B cell (primary cell): ENCODE results near the gene IKZF3. TPM values are rescaled to one million over a fixed set of nuclear protein-coding genes. Genes with fewer than 3 reads are reported as not detected.

Experiments
- ATAC-seq: fragments of 200-7000 bp; cut with Tn5 transposase; one replicate; pipeline ENCODE4 v1.10.0; 2021; ENCODE audit warnings: low read depth, mild to moderate bottlenecking, moderate number of reproducible peaks, moderate library complexity
- CTCF ChIA-PET: fragments of 350-600 bp; sonication (Branson Sonifier 250); formaldehyde crosslinking; loops from one replicate; lab custom pipeline; 2021; ENCODE audit warnings: antibody characterized with exemption, inconsistent platforms; lab: Charles Lee
- POLR2A ChIA-PET: fragments of 350-600 bp; sonication (Branson Sonifier 250); formaldehyde crosslinking; loops from one replicate; lab custom pipeline; 2021; ENCODE audit warnings: antibody characterized with exemption; lab: Charles Lee
- DNase-seq: peaks from one replicate; pipeline ENCODE4 v3.0.0; 2013
- H2AFZ ChIP-seq: 2 replicates; pipeline ENCODE4 v1.6.1; 2012; ENCODE audit warnings: mild to moderate bottlenecking, low read depth, low read length; ENCODE audit not compliant: insufficient read depth, poor library complexity, severe bottlenecking
- H3K27ac ChIP-seq, 2 donors: 1 replicate in 1 of 2; 2 replicates in 1 of 2; pipeline ENCODE4 v1.5.1; 2012 to 2013; ENCODE audit warnings: low read length in 2 of 2, mild to moderate bottlenecking in 2 of 2, moderate library complexity in 1 of 2
- H3K27me3 ChIP-seq, 4 experiments: fragments of 200-600 bp in 1 of 4; sonication (generic) in 1 of 4; replicated peaks in 1 of 4; 1 replicate in 2 of 4; 2 replicates in 2 of 4; pipeline versions ENCODE4 v1.6.1 to v1.7.0; 2013 to 2016; ENCODE audit warnings: low read length in 3 of 4, mild to moderate bottlenecking in 2 of 4, mixed read lengths in 1 of 4, moderate library complexity in 1 of 4; ENCODE audit not compliant: insufficient read depth in 4 of 4, control insufficient read depth in 3 of 4; ENCODE audit errors: control extremely low read depth in 1 of 4
- H3K36me3 ChIP-seq, 2 experiments: replicated peaks in 1 of 2; 1 replicate in 1 of 2; 2 replicates in 1 of 2; pipeline versions ENCODE4 v1.6.1 to v1.7.1; 2013; ENCODE audit warnings: low read length in 1 of 2; ENCODE audit not compliant: insufficient read depth in 2 of 2, control insufficient read depth in 1 of 2; ENCODE audit errors: control extremely low read depth in 1 of 2, extremely low read depth in 1 of 2
- H3K4me1 ChIP-seq, 2 donors: fragments of 200-600 bp in 1 of 2; sonication (generic) in 1 of 2; 1 replicate in 1 of 2; 2 replicates in 1 of 2; pipeline versions ENCODE4 v1.5.1 to v1.6.1; 2013 to 2017; ENCODE audit warnings: low read length in 2 of 2; ENCODE audit not compliant: control insufficient read depth in 2 of 2, insufficient read depth in 2 of 2
- H3K4me2 ChIP-seq: replicated peaks from 2 replicates; pipeline ENCODE3; 2012; ENCODE audit warnings: mild to moderate bottlenecking, low read depth, low read length; ENCODE audit not compliant: poor library complexity, severe bottlenecking
- H3K4me3 ChIP-seq, 5 experiments: fragments of 200-600 bp in 1 of 5; sonication (generic) in 1 of 5; 1 replicate in 3 of 5; 2 replicates in 2 of 5; pipeline versions ENCODE4 v1.5.1 to v1.7.0; 2011 to 2016; ENCODE audit warnings: low read length in 4 of 5, mild to moderate bottlenecking in 4 of 5, low read depth in 2 of 5, control low read depth in 1 of 5, moderate library complexity in 1 of 5; ENCODE audit not compliant: insufficient read depth in 1 of 5; ENCODE audit errors: control extremely low read depth in 1 of 5, extremely low read depth in 1 of 5
- H3K79me2 ChIP-seq: fragments of 200-600 bp; sonication (generic); one replicate; pipeline ENCODE4 v1.6.0; 2016; ENCODE audit warnings: low read length; ENCODE audit not compliant: control insufficient read depth, insufficient read depth
- H3K9ac ChIP-seq: fragments of 200-600 bp; sonication (generic); 2 replicates; pipeline ENCODE4 v1.6.1; 2017; ENCODE audit warnings: mild to moderate bottlenecking, low read length, moderate library complexity
- H3K9me3 ChIP-seq, 3 donors: one replicate each; pipeline versions ENCODE4 v1.6.1 to v1.7.1; 2013; ENCODE audit warnings: low read length in 2 of 3; ENCODE audit not compliant: control insufficient read depth in 2 of 3, insufficient read depth in 1 of 3; ENCODE audit errors: control extremely low read depth in 1 of 3
- H4K20me1 ChIP-seq: 2 replicates; pipeline ENCODE4 v1.6.0; 2012; ENCODE audit warnings: mild to moderate bottlenecking, low read length; ENCODE audit not compliant: insufficient read depth, control insufficient read depth, poor library complexity, severe bottlenecking
- H3K27ac Mint-ChIP-seq: one replicate; pipeline ENCODE4 v1.8.0; 2021; ENCODE audit warnings: mixed read lengths
- H3K27me3 Mint-ChIP-seq: one replicate; pipeline ENCODE4 v1.8.0; 2021; ENCODE audit warnings: mixed read lengths
- H3K4me1 Mint-ChIP-seq: one replicate; pipeline ENCODE4 v1.8.0; 2021; ENCODE audit warnings: mixed read lengths
- H3K4me3 Mint-ChIP-seq: one replicate; pipeline ENCODE4 v1.8.0; 2021; ENCODE audit warnings: mixed read lengths
- H3K9me3 Mint-ChIP-seq: one replicate; pipeline ENCODE4 v1.8.0; 2022; ENCODE audit warnings: mixed read lengths; ENCODE audit not compliant: insufficient read depth
- EZH2 ChIP-seq: IDR thresholded peaks from 2 replicates; pipeline ENCODE4 v1.6.1; 2012; ENCODE audit warnings: borderline replicate concordance, low read depth, mild to moderate bottlenecking, moderate library complexity, low read length; ENCODE audit not compliant: insufficient read depth, poor library complexity, severe bottlenecking
- WGBS: methylation state at CpG from one replicate; pipeline ENCODE4 v1.1.5; 2013; ENCODE audit warnings: missing lambda C conversion rate; ENCODE audit not compliant: insufficient coverage; 5-methylcytosine and 5-hydroxymethylcytosine counted together
- intact Hi-C: fragments of 100-400 bp; cut with micrococcal nuclease; formaldehyde crosslinking; loops from one replicate; pipeline ENCODE4 v1.10.0; 2022
- polyA plus RNA-seq: library from polyadenylated mRNA; depleted of rRNA; stranded (reverse); fragments of >200 nt; gene quantifications from 2 replicates; pipeline ENCODE4 v1.2.3, GENCODE V29; 2012
- total RNA-seq, 2 donors: library from RNA; stranded (reverse); fragments of 120-200 nt in 1 of 2; gene quantifications; 1 replicate in 1 of 2; 2 replicates in 1 of 2; pipeline versions ENCODE4 v1.2.3 to v1.2.4, GENCODE V29; 2013 to 2022
- TF ChIP-seq, protein P1 (sequence below): fragments of 200-600 bp; IDR thresholded peaks from one replicate; pipeline ENCODE4 v1.8.0; 2022; ENCODE audit warnings: antibody characterized with exemption, mild to moderate bottlenecking

Gene IKZF3
- total and polyA plus RNA-seq, 2 donors (not counting 1 experiment from before 2014, with no cell fraction given): 63.0 to 178 TPM

GRCh38 chr17:39753514-39754160 is 110.5 kb downstream of the IKZF3 start:
- Histone ChIP-seq H3K4me2 (peak overlapping the region; percentile 89), H3K4me1 (peaks cover 50 to 53% of the 10 kb centered on the region in 2 donors), H3K4me3 (peak overlapping the region in 4 of 5 experiments; percentile 42 to 61 (median 52)), H3K27ac (peak overlapping the region; percentile 85 to 95), H3K9ac (peak overlapping the region; percentile 60), H4K20me1 (no peaks in the 10 kb centered on the region), H3K36me3 (no peaks in the 10 kb centered on the region), H3K9me3 (peaks cover 0 to 6% (median 0%) of the 10 kb centered on the region in 3 donors), H2AFZ (peak overlapping the region; percentile 84), H3K79me2 (peaks cover 8% of the 10 kb centered on the region), H3K27me3 (no peaks in the 10 kb centered on the region)
- Mint-ChIP-seq H3K9me3 (peaks cover 2% of the 10 kb centered on the region), H3K27me3 (no peaks in the 10 kb centered on the region), H3K4me3 (peak overlapping the region; percentile 86), H3K27ac (peak overlapping the region; percentile 97), H3K4me1 (peaks cover 56% of the 10 kb centered on the region)
- CTCF ChIA-PET: interaction anchor here (0.7 to 2.2 kb wide), 14 partner anchors 10 to 227 kb away, joined by 3 to 19 read pairs (median 4); partner anchors contain the start of genes IKZF3, MIEN1 and PSMD3
- WGBS: under 1% methylated on average over 50 of the region's 55 CpGs
- DNase-seq (no peak), ATAC-seq (peak; percentile 31)
- TF ChIP-seq, protein P1, sequence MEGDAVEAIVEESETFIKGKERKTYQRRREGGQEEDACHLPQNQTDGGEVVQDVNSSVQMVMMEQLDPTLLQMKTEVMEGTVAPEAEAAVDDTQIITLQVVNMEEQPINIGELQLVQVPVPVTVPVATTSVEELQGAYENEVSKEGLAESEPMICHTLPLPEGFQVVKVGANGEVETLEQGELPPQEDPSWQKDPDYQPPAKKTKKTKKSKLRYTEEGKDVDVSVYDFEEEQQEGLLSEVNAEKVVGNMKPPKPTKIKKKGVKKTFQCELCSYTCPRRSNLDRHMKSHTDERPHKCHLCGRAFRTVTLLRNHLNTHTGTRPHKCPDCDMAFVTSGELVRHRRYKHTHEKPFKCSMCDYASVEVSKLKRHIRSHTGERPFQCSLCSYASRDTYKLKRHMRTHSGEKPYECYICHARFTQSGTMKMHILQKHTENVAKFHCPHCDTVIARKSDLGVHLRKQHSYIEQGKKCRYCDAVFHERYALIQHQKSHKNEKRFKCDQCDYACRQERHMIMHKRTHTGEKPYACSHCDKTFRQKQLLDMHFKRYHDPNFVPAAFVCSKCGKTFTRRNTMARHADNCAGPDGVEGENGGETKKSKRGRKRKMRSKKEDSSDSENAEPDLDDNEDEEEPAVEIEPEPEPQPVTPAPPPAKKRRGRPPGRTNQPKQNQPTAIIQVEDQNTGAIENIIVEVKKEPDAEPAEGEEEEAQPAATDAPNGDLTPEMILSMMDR: no peak
- no peak for TF ChIP-seq EZH2
- intact Hi-C loops: loop anchor here (1.0 to 10.0 kb wide), 10 partner anchors 23 to 227 kb away; partner anchors contain the start of genes IKZF3, LRRC3C, MIEN1 and ORMDL3
- POLR2A ChIA-PET: interaction anchor here (0.6 to 3.0 kb wide), 5 partner anchors 24 to 207 kb away, joined by 3 to 48 read pairs (median 5); partner anchors contain the start of gene MIEN1
